Measurements from ENCODE around the gene MAP3K6.
A peak's percentile ranks its signal among the peaks of the same experiment; 100 is the strongest.

Gene MAP3K6

DNA sequence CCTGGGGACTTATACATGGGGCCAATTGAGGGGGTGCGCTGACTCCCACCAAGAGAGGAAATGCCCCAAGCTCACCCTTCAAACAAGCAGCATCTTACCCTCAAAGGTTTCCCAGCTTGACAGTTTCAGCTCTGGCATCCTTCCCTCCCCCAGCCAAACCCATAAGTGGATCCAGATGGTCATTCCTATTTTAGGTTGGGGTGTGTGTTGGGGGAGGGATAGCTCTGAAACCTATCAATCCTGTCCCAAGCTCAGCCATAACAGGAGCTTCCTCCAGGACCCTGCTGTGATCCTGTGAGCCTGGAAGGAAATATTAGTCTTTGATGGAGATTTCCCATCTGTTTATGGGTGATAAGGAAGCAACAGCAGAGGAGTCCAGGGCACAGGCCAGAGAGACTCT is 48.2 kb downstream of the MAP3K6 start:
- DNase-seq (ENCODE audit: low spot score), result no peak

DNA sequence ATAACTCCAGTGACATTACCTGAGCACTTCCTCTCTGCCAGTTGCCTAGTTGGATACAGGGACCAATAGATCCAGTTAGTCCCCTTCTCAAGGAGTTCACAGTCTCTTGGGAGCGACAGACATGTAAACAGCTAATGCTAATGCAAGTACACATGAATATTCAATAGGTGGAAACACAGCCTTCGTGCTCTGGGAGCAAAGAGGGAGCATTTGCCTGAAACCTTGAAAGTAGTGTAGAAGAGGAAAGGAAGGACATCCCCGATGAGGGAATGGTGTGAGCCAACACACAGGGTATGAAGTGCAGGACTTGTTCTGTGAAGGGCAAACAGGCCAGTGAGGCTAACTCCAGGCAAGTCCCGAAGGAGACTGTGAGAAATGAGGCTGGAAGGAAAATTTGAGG is 48.6 kb downstream of the MAP3K6 start:
- Histone ChIP-seq H2BK120ac (ENCODE audit: low read depth, low read length) (no peak overlapping the region), H3K4me1 (ENCODE audit: control insufficient read depth in 2 of 2, insufficient read depth in 1 of 2, low read depth in 1 of 2, low read length in 2 of 2) (peaks cover 6 to 12% of the 10 kb centered on the region in 2 donors), H3K4ac (ENCODE audit: low read length) (no peak overlapping the region), H3K79me1 (ENCODE audit: low read depth, low read length) (peaks cover 7% of the 10 kb centered on the region), H3K23ac (ENCODE audit: low read depth, low read length, poor library complexity) (no peak overlapping the region), H2BK15ac (ENCODE audit: low read length) (no peak overlapping the region), H2AK5ac (ENCODE audit: low read depth, low read length) (no peak overlapping the region), H4K8ac (ENCODE audit: low read depth, low read length) (no peak overlapping the region), H3K4me2 (ENCODE audit: insufficient read depth, low read length, poor library complexity, severe bottlenecking) (no peak overlapping the region), H3K27me3 (ENCODE audit: control insufficient read depth in 3 of 3, insufficient read depth in 3 of 3, low read depth in 1 of 3, low read length in 3 of 3) (no peaks in the 10 kb centered on the region), H3K4me3 (ENCODE audit: low read length in 2 of 2) (peak overlapping the region in 1 of 2 donors; percentile 9), H2BK5ac (ENCODE audit: low read length) (no peak overlapping the region), H3K9ac (ENCODE audit: low read depth, low read length, poor library complexity) (no peak overlapping the region), H2BK12ac (ENCODE audit: low read length) (no peak overlapping the region), H3K18ac (ENCODE audit: low read length) (no peak overlapping the region), H2AFZ (ENCODE audit: low read length) (peak overlapping the region; percentile 80), H3K36me3 (replicated peaks in 1 of 2; ENCODE audit: control insufficient read depth in 2 of 2, insufficient read depth in 2 of 2, low read length in 2 of 2) (no peaks in the 10 kb centered on the region), H3K14ac (ENCODE audit: low read length) (no peak overlapping the region), H3K9me3 (replicated peaks in 1 of 2; ENCODE audit: control insufficient read depth in 2 of 2, insufficient read depth in 1 of 2, low read depth in 1 of 2, low read length in 2 of 2) (no peaks in the 10 kb centered on the region), H3K27ac (replicated peaks; ENCODE audit: low read length) (no peak overlapping the region), H4K91ac (ENCODE audit: low read depth, low read length, poor library complexity) (no peak overlapping the region)
- DNase-seq (ENCODE audit: low spot score), result no peak
- no CpG with 5 or more reads among the region's 4 CpGs for WGBS, 2 donors (ENCODE audit: extremely low coverage in 2 of 2, insufficient read length in 2 of 2, insufficient replicate concordance in 1 of 2)

More for the DNA sequence above, 48.2 kb downstream of the MAP3K6 start:
- no peak overlapping the region for H2AK5ac ChIP-seq (ENCODE audit: low read depth, low read length)
- no peak overlapping the region for H4K91ac ChIP-seq (ENCODE audit: low read depth, low read length, poor library complexity)
- H3K9ac ChIP-seq (ENCODE audit: low read depth, low read length, poor library complexity), result no peak overlapping the region
- no peak overlapping the region for H4K8ac ChIP-seq (ENCODE audit: low read depth, low read length)
- H2BK15ac ChIP-seq (ENCODE audit: low read length), result no peak overlapping the region
- H2BK5ac ChIP-seq (ENCODE audit: low read length), result no peak overlapping the region
- no peak overlapping the region for H3K27ac ChIP-seq (replicated peaks; ENCODE audit: low read length)
- no peaks in the 10 kb centered on the region for H3K9me3 ChIP-seq (replicated peaks in 1 of 2; ENCODE audit: control insufficient read depth in 2 of 2, insufficient read depth in 1 of 2, low read depth in 1 of 2, low read length in 2 of 2)
- no peaks in the 10 kb centered on the region for H3K27me3 ChIP-seq (ENCODE audit: control insufficient read depth in 3 of 3, insufficient read depth in 3 of 3, low read depth in 1 of 3, low read length in 3 of 3)
- H3K23ac ChIP-seq (ENCODE audit: low read depth, low read length, poor library complexity), result no peak overlapping the region
- H3K14ac ChIP-seq (ENCODE audit: low read length), result no peak overlapping the region
- WGBS, 2 donors (ENCODE audit: extremely low coverage in 2 of 2, insufficient read length in 2 of 2, insufficient replicate concordance in 1 of 2), result no CpG with 5 or more reads among the region's 1 CpG
- H3K18ac ChIP-seq (ENCODE audit: low read length), result no peak overlapping the region
- no peak overlapping the region for H3K4me3 ChIP-seq (ENCODE audit: low read length in 2 of 2)
- no peak overlapping the region for H3K4me2 ChIP-seq (ENCODE audit: insufficient read depth, low read length, poor library complexity, severe bottlenecking)
- H3K4ac ChIP-seq (ENCODE audit: low read length), result no peak overlapping the region
- peaks cover 7% of the 10 kb centered on the region for H3K79me1 ChIP-seq (ENCODE audit: low read depth, low read length)
- H3K36me3 ChIP-seq (replicated peaks in 1 of 2; ENCODE audit: control insufficient read depth in 2 of 2, insufficient read depth in 2 of 2, low read length in 2 of 2), result no peaks in the 10 kb centered on the region
- no peak overlapping the region for H2BK12ac ChIP-seq (ENCODE audit: low read length)
- H2AFZ ChIP-seq (ENCODE audit: low read length), result peak overlapping the region; percentile 80
- no peak overlapping the region for H2BK120ac ChIP-seq (ENCODE audit: low read depth, low read length)
- peaks cover 6 to 12% of the 10 kb centered on the region in 2 donors for H3K4me1 ChIP-seq (ENCODE audit: control insufficient read depth in 2 of 2, insufficient read depth in 1 of 2, low read depth in 1 of 2, low read length in 2 of 2)

DNA sequence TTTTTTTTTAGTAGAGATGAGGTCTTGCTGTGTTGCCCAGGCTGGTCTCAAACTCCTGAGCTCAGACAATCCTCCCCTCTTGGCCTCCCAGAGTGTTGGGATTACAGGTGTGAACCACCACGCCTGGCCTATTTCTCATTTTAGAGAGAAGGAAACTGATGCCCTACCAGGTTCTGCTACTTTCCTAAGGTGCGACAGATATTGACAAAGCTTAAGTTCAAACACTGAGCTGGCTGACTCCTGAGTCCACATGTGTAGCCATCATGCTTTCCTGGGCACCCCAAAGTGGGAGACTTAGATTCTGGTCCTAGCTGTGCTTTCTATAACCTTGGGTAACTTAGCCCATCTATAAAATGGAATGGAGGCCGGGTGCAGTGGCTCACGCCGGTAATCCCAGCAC is 49.9 kb downstream of the MAP3K6 start:
- Histone ChIP-seq H3K9ac (ENCODE audit: low read depth, low read length, poor library complexity) (no peak overlapping the region), H4K8ac (ENCODE audit: low read depth, low read length) (no peak overlapping the region), H3K18ac (ENCODE audit: low read length) (no peak overlapping the region), H3K9me3 (replicated peaks in 1 of 2; ENCODE audit: control insufficient read depth in 2 of 2, insufficient read depth in 1 of 2, low read depth in 1 of 2, low read length in 2 of 2) (no peaks in the 10 kb centered on the region), H3K4me3 (ENCODE audit: low read length in 2 of 2) (no peak overlapping the region), H3K23ac (ENCODE audit: low read depth, low read length, poor library complexity) (no peak overlapping the region), H2BK15ac (ENCODE audit: low read length) (no peak overlapping the region), H3K4ac (ENCODE audit: low read length) (no peak overlapping the region), H3K14ac (ENCODE audit: low read length) (no peak overlapping the region), H2BK12ac (ENCODE audit: low read length) (no peak overlapping the region), H3K27me3 (ENCODE audit: control insufficient read depth in 3 of 3, insufficient read depth in 3 of 3, low read depth in 1 of 3, low read length in 3 of 3) (no peaks in the 10 kb centered on the region), H2BK5ac (ENCODE audit: low read length) (no peak overlapping the region), H2BK120ac (ENCODE audit: low read depth, low read length) (no peak overlapping the region), H3K27ac (replicated peaks; ENCODE audit: low read length) (no peak overlapping the region), H4K91ac (ENCODE audit: low read depth, low read length, poor library complexity) (no peak overlapping the region), H3K4me1 (ENCODE audit: control insufficient read depth in 2 of 2, insufficient read depth in 1 of 2, low read depth in 1 of 2, low read length in 2 of 2) (peaks cover 1 to 12% of the 10 kb centered on the region in 2 donors), H2AK5ac (ENCODE audit: low read depth, low read length) (no peak overlapping the region), H3K79me1 (ENCODE audit: low read depth, low read length) (no peaks in the 10 kb centered on the region), H3K36me3 (replicated peaks in 1 of 2; ENCODE audit: control insufficient read depth in 2 of 2, insufficient read depth in 2 of 2, low read length in 2 of 2) (no peaks in the 10 kb centered on the region), H2AFZ (ENCODE audit: low read length) (no peak overlapping the region), H3K4me2 (ENCODE audit: insufficient read depth, low read length, poor library complexity, severe bottlenecking) (no peak overlapping the region)
- DNase-seq (ENCODE audit: low spot score), result no peak
- no CpG with 5 or more reads among the region's 5 CpGs for WGBS, 2 donors (ENCODE audit: extremely low coverage in 2 of 2, insufficient read length in 2 of 2, insufficient replicate concordance in 1 of 2)

DNA sequence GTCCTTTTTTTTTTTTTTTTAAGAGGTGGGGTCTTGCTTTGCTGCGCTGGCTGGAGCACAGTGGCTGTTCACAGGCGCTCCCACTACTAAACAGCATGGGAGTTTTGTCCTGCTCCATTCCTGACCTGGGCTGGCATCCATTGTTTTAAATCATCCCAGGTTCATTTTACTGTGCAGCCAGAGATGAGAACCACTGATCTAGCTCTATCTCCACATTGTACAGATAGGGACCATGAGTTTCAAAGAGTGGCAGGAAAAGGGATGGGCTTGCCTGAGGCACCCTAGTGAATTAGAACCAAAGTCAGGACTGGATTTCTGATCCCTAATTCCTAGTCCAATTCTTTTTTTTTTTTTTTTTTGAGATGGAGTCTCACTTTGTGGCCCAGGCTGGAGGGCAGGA is 52.0 kb downstream of the MAP3K6 start:
- H3K36me3 ChIP-seq (replicated peaks in 1 of 2; ENCODE audit: control insufficient read depth in 2 of 2, insufficient read depth in 2 of 2, low read length in 2 of 2), result peaks cover 0 to 2% of the 10 kb centered on the region in 2 donors
- no peak overlapping the region for H2BK12ac ChIP-seq (ENCODE audit: low read length)
- H4K91ac ChIP-seq (ENCODE audit: low read depth, low read length, poor library complexity), result no peak overlapping the region
- H4K8ac ChIP-seq (ENCODE audit: low read depth, low read length), result no peak overlapping the region
- H2BK5ac ChIP-seq (ENCODE audit: low read length), result no peak overlapping the region
- H3K18ac ChIP-seq (ENCODE audit: low read length), result no peak overlapping the region
- H3K4ac ChIP-seq (ENCODE audit: low read length), result no peak overlapping the region
- H3K27ac ChIP-seq (replicated peaks; ENCODE audit: low read length), result no peak overlapping the region
- no peak overlapping the region for H3K14ac ChIP-seq (ENCODE audit: low read length)
- no CpG with 5 or more reads among the region's 2 CpGs for WGBS, 2 donors (ENCODE audit: extremely low coverage in 2 of 2, insufficient read length in 2 of 2, insufficient replicate concordance in 1 of 2)
- H2BK120ac ChIP-seq (ENCODE audit: low read depth, low read length), result no peak overlapping the region
- no peak overlapping the region for H3K4me2 ChIP-seq (ENCODE audit: insufficient read depth, low read length, poor library complexity, severe bottlenecking)
- no peaks in the 10 kb centered on the region for H3K27me3 ChIP-seq (ENCODE audit: control insufficient read depth in 3 of 3, insufficient read depth in 3 of 3, low read depth in 1 of 3, low read length in 3 of 3)
- peaks cover 0 to 12% of the 10 kb centered on the region in 2 donors for H3K4me1 ChIP-seq (ENCODE audit: control insufficient read depth in 2 of 2, insufficient read depth in 1 of 2, low read depth in 1 of 2, low read length in 2 of 2)
- H3K79me1 ChIP-seq (ENCODE audit: low read depth, low read length), result no peaks in the 10 kb centered on the region
- no peak overlapping the region for H2BK15ac ChIP-seq (ENCODE audit: low read length)
- no peak for DNase-seq (ENCODE audit: low spot score)
- no peak overlapping the region for H3K4me3 ChIP-seq (ENCODE audit: low read length in 2 of 2)
- H2AK5ac ChIP-seq (ENCODE audit: low read depth, low read length), result no peak overlapping the region
- H3K9me3 ChIP-seq (replicated peaks in 1 of 2; ENCODE audit: control insufficient read depth in 2 of 2, insufficient read depth in 1 of 2, low read depth in 1 of 2, low read length in 2 of 2), result peaks cover 0 to 2% of the 10 kb centered on the region in 2 donors
- H2AFZ ChIP-seq (ENCODE audit: low read length), result peak overlapping the region; percentile 39
- H3K9ac ChIP-seq (ENCODE audit: low read depth, low read length, poor library complexity), result no peak overlapping the region
- H3K23ac ChIP-seq (ENCODE audit: low read depth, low read length, poor library complexity), result no peak overlapping the region

Measured in neuronal stem cell (in vitro differentiated cells).